Transverse colon (tissue), 4 donors: ENCODE data around the gene CCND3. TPM values are rescaled to one million over a fixed set of nuclear protein-coding genes. Genes with fewer than 3 reads are reported as not detected.

Experiments
- DNase-seq: peaks from one replicate; pipeline ENCODE4 v3.0.0-alpha.2; 2019
- H3K27ac ChIP-seq, 4 donors: fragments of 200-600 bp; sonication (generic); 2 replicates each; pipeline ENCODE4 v1.5.1; 2016 to 2018; ENCODE audit warnings: inconsistent platforms in 4 of 4
- H3K27me3 ChIP-seq: fragments of 200-600 bp; sonication (generic); 2 replicates; pipeline ENCODE4 v1.5.1; 2017; ENCODE audit warnings: inconsistent platforms
- H3K36me3 ChIP-seq, 4 donors: fragments of 200-600 bp; sonication (generic); 2 replicates each; pipeline ENCODE4 v1.5.1; 2017 to 2019; ENCODE audit warnings: inconsistent platforms in 4 of 4
- H3K4me1 ChIP-seq, 4 donors: fragments of 200-600 bp; sonication (generic); 2 replicates each; pipeline ENCODE4 v1.5.1; 2017 to 2020; ENCODE audit warnings: inconsistent platforms in 4 of 4
- H3K4me3 ChIP-seq, 4 donors: fragments of 200-600 bp; sonication (generic); 1 replicate in 1 of 4; 2 replicates in 3 of 4; pipeline versions ENCODE4 v1.5.1 to v1.6.1; 2017 to 2019; ENCODE audit warnings: inconsistent platforms in 4 of 4
- H3K9me3 ChIP-seq, 2 donors: fragments of 200-600 bp; sonication (generic); 2 replicates each; pipeline ENCODE4 v1.5.1; 2017 to 2019; ENCODE audit warnings: inconsistent platforms in 2 of 2
- CTCF ChIP-seq, 5 experiments: fragments of 200-600 bp in 3 of 5; fragments of 450-650 bp in 2 of 5; sonication (generic) in 3 of 5; IDR thresholded peaks; 1 replicate in 2 of 5; 2 replicates in 3 of 5; pipeline ENCODE4 v1.5.1; 2016 to 2017; ENCODE audit warnings: antibody characterized with exemption in 5 of 5, inconsistent platforms in 3 of 5, mild to moderate bottlenecking in 2 of 5, moderate library complexity in 1 of 5
- EP300 ChIP-seq: sonication (generic); formaldehyde crosslinking; IDR thresholded peaks from one replicate; pipeline ENCODE4 v1.6.1; 2017; ENCODE audit warnings: antibody characterized with exemption, low read depth
- POLR2A ChIP-seq: fragments of 450-650 bp; IDR thresholded peaks from one replicate; pipeline ENCODE4 v1.6.1; 2016; ENCODE audit warnings: antibody characterized with exemption, mild to moderate bottlenecking, moderate library complexity
- POLR2AphosphoS5 ChIP-seq, 3 donors: sonication (generic); formaldehyde crosslinking; IDR thresholded peaks; one replicate each; pipeline ENCODE4 v1.6.1; 2016; ENCODE audit warnings: antibody characterized with exemption in 3 of 3
- WGBS, 2 donors: methylation state at CpG; one replicate each; pipeline ENCODE4 v1.1.5; 2018; ENCODE audit warnings: low coverage in 1 of 2; 5-methylcytosine and 5-hydroxymethylcytosine counted together
- in situ Hi-C, 4 donors: fragments of 200-750 bp; cut with MboI; loops; one replicate each; pipeline versions ENCODE4 v1.15.0 to v1.15.1; 2017; ENCODE audit warnings: low sequenced_read_pairs in 3 of 4, low pct_ligation_motif_present in 1 of 4, low pct_unique_long_range_greater_than_20kb in 1 of 4
- intact Hi-C: fragments of 100-400 bp; cut with DNase I; formaldehyde crosslinking; loops from one replicate; pipeline ENCODE4 v1.15.1; 2023; ENCODE audit warnings: low total_unique reads
- small RNA-seq, 4 donors: library from RNA; depleted of rRNA; stranded (forward); fragments of <200 nt; gene quantifications; one replicate each; pipeline ENCODE3, GENCODE V24; 2016
- total RNA-seq, 4 donors: library from RNA; depleted of rRNA; stranded (reverse); fragments of >200 nt; gene quantifications; one replicate each; pipeline ENCODE4 v1.1.0, GENCODE V29; 2016

Gene CCND3
- total RNA-seq, 4 donors from 2014 or later, result 55.3 to 178 (median 75.6) TPM

GRCh38 chr6:41892921-41893564 lies 48.6 kb downstream of the CCND3 start:
- Histone ChIP-seq H3K4me3 (no peak overlapping the region), H3K36me3 (no peaks in the 10 kb centered on the region), H3K4me1 (peaks cover 10 to 23% (median 14%) of the 10 kb centered on the region in 4 donors), H3K27ac (no peak overlapping the region), H3K27me3 (no peaks in the 10 kb centered on the region), H3K9me3 (no peaks in the 10 kb centered on the region)
- intact Hi-C loops (no loop called here), in situ Hi-C loops (no loop called here)
- DNase-seq, result no peak
- 79 to 87% methylated on average over 4 of the region's 4 CpGs for WGBS, 2 donors
- TF ChIP-seq CTCF (IDR thresholded peaks at IDR 0.05) (no peak), POLR2AphosphoS5 (IDR thresholded peaks at IDR 0.05) (no peak), EP300 (no peak), POLR2A (no peak)

- Histone ChIP-seq H3K9me3 (no peaks in the 10 kb centered on the region), H3K27me3 (no peaks in the 10 kb centered on the region), H3K27ac (no peak overlapping the region), H3K36me3 (no peaks in the 10 kb centered on the region), H3K4me1 (no peaks in the 10 kb centered on the region), H3K4me3 (no peak overlapping the region)
- DNase-seq, result no peak
- TF ChIP-seq EP300, result no peak
- no peak for TF ChIP-seq CTCF (IDR thresholded peaks at IDR 0.05)
- no peak for TF ChIP-seq POLR2AphosphoS5 (IDR thresholded peaks at IDR 0.05)
- TF ChIP-seq POLR2A, result no peak
- intact Hi-C loops (no loop called here), in situ Hi-C loops (no loop called here)
- 50 to 74% methylated on average over 2 to 4 of the region's 4 CpGs for WGBS, 2 donors
These were observed 54.3 kb downstream of the CCND3 start for GRCh38 chr6:41887331-41887751.

- Histone ChIP-seq H3K27me3 (no peaks in the 10 kb centered on the region), H3K36me3 (no peaks in the 10 kb centered on the region), H3K4me3 (no peak overlapping the region), H3K27ac (no peak overlapping the region), H3K4me1 (no peaks in the 10 kb centered on the region), H3K9me3 (no peaks in the 10 kb centered on the region)
- TF ChIP-seq CTCF (IDR thresholded peaks at IDR 0.05) (no peak), POLR2A (no peak), EP300 (no peak), POLR2AphosphoS5 (IDR thresholded peaks at IDR 0.05) (no peak)
- in situ Hi-C loops (no loop called here), intact Hi-C loops (no loop called here)
- 91 to 95% methylated on average over 1 of the region's 1 CpG for WGBS, 2 donors
- no peak for DNase-seq
These were observed 55.7 kb downstream of the CCND3 start for GRCh38 chr6:41885930-41886329.

GRCh38 chr6:41884957-41885356 lies 56.7 kb downstream of the CCND3 start:
- H3K4me1 ChIP-seq, result no peaks in the 10 kb centered on the region
- WGBS, 2 donors, result 86 to 87% methylated on average over 5 of the region's 5 CpGs
- H3K36me3 ChIP-seq, result no peaks in the 10 kb centered on the region
- H3K4me3 ChIP-seq, result no peak overlapping the region
- in situ Hi-C loops, result no loop called here
- TF ChIP-seq CTCF (IDR thresholded peaks at IDR 0.05), result no peak
- TF ChIP-seq POLR2A, result no peak
- TF ChIP-seq POLR2AphosphoS5 (IDR thresholded peaks at IDR 0.05), result no peak
- no peak for TF ChIP-seq EP300
- H3K27me3 ChIP-seq, result no peaks in the 10 kb centered on the region
- no peak for DNase-seq
- H3K9me3 ChIP-seq, result no peaks in the 10 kb centered on the region
- intact Hi-C loops, result no loop called here
- no peak overlapping the region for H3K27ac ChIP-seq

Small RNA genes lying within 50 kb of the gene (small RNA-seq; reads per million reads assigned to genes)
- gene RF00019, result 0 reads per million in 4 donors

Other genes starting within 250 kb of the CCND3 start
- 10 to 100 TPM; 30.4 to 47.1 (median 38.1) TPM for gene TFEB, start 206.2 kb downstream of the CCND3 start, total RNA-seq
- gene PGC, start 194.4 kb downstream of the CCND3 start, total RNA-seq, result 1 to 10 TPM in 1 of 4 donors, not detected in 3; 1.5 TPM
- 1 to 10 TPM; 2.8 to 4.5 (median 3.2) TPM for gene FRS3, start 161.9 kb downstream of the CCND3 start, total RNA-seq
- 10 to 100 TPM in 3 of 4 donors, 1 to 10 TPM in 1; 6.7 to 52.0 (median 21.0) TPM for gene PRICKLE4, start 161.0 kb downstream of the CCND3 start, total RNA-seq
- gene TOMM6, start 154.1 kb downstream of the CCND3 start, total RNA-seq, result 10 to 100 TPM; 24.1 to 93.1 (median 85.6) TPM
- gene USP49, start 46.4 kb downstream of the CCND3 start, total RNA-seq, result 1 to 10 TPM; 2.3 to 7.9 (median 4.0) TPM
- 10 to 100 TPM; 15.4 to 25.7 (median 18.5) TPM for gene MED20, start 20.7 kb downstream of the CCND3 start, total RNA-seq
- 1 to 10 TPM; 3.4 to 5.9 (median 5.2) TPM for gene BYSL, start 20.3 kb downstream of the CCND3 start, total RNA-seq
- 10 to 100 TPM; 15.3 to 36.2 (median 21.8) TPM for gene TAF8, start 108.7 kb upstream of the CCND3 start, total RNA-seq
- gene C6orf132, start 200.8 kb upstream of the CCND3 start, total RNA-seq, result 10 to 100 TPM; 26.1 to 96.9 (median 43.2) TPM
- not detected for gene GUCA1A, start 231.6 kb upstream of the CCND3 start, total RNA-seq